ENCODE results near the gene CRNKL1. TPM values are rescaled to one million over a fixed set of nuclear protein-coding genes. Genes with fewer than 3 reads are reported as not detected.

CRNKL1 gene
- 31.3 and 39.7 TPM in 2 replicates for total RNA-seq

DNA sequence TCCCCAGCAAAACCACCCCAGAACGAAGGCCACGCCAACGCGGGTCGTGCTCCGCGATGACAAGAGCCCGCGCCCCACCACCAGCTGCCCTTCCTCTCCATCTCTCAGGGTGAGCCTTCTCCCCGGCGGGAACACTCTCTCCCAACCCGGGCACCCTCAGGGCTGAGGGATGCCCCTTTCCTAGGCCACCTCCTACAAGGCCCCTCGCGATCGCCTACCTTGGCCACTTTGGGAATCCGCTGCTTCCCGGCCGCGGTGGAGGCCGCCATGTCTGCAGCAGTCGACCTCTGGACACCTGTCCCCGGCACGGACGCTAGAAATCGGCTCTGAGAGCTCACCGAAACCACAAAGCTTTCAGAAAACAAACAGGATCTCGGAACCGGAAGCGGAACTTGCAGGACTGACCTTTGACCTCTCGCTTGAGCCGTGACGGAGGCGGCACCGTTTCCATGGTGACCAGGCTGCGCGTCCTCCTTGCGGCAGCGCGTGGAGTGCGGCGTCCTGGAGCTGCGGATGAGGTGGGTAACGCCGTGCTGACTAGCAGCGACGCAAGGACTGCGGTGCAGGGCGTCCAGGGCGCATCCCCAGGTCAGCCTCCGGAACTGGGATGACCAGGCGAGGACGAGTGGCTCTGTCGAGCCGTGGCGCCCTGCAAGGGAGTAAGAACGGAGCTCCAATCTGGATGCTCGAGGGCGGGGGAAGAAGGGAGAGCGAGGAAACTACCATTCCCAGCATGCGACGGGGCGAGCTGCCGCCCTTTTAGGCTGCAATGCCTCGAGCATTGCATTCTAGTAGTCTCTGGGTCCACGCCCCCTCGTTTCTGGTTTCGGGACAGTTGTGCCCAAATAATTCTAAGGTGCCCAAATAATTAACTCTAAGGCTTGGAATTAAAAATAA, at the start of gene CRNKL1, which contains the start of gene CFAP61:
TSS of gene CRNKL1 (minus strand) at position 393 of the 897 bp plus-strand sequence. CDS start at position 269, 124 bp downstream.
TSS of gene CFAP61 (plus strand) at position 459 of the 897 bp plus-strand sequence. CDS start 4,122 bp downstream, outside the sequence.

DNA sequence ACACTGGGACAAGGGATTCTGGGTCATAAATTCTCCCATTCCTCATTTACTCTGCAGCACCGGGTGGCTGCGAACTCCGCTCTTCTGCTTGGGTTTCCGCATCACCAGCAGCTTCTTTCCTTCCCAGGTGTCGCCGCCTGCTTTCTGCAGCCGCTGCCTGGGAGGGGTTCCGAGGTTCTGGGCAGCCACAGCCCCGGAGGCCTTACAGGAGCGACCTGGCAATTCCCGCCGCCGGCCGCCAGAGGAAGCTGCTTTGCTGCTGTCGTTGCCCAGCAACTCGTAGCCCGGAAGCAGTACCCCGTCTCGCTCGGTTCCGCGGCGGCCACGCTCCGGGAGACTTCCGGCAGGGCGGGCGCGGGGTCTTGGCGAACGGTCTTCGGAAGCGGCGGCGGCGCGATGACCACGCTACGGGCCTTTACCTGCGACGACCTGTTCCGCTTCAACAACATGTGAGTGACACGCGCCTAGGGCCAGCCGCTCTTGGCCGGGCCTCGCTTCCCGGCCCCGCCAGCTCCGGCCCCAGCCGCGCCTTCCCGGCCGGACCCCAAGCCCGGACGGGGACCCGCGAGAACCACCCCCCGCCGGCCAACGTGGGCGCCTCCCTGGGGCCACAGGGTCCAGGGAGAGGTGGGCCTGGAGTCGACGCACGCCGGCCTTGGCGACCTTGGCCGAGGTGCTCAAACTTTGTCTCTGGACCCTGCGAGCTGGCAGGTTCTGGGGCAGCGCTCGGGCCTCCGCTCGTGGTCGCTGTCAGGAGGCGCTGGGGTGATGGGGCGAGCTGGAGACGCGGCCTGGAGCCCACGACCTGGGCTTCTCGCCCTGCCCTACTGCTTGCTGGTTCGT, 35.0 kb downstream of the CRNKL1 start, which contains the start of gene NAA20:
TSS of gene NAA20 (plus strand) at position 362 of the 843 bp plus-strand sequence. CDS start at position 397, 35 bp downstream.

Other genes starting within 250 kb of the CRNKL1 start
- 31.6 and 42.8 TPM in 2 replicates for gene NAA20, start 35.1 kb downstream of the CRNKL1 start, total RNA-seq
- gene CFAP61, start 66 bp upstream of the CRNKL1 start, total RNA-seq, result 0.17 TPM in 1 of 2 replicates, not detected in the other

Measured in smooth muscle cell of trachea (primary cell).